PFSK-1 (cell line): Measurements from ENCODE around the gene SLC25A38.

ENCODE experiments used
- FOXP2 ChIP-seq: optimal IDR thresholded peaks from 2 replicates; pipeline ENCODE3; 2011; ENCODE audit warnings: borderline replicate concordance, control low read depth, inconsistent platforms; ENCODE audit not compliant: insufficient read depth; ENCODE audit errors: extremely low read length, extremely low read depth
- POLR2AphosphoS5 ChIP-seq: IDR thresholded peaks from 2 replicates; pipeline ENCODE4 v1.6.1; 2012; ENCODE audit warnings: low read depth, mild to moderate bottlenecking, control low read depth, low read length, moderate library complexity
- REST ChIP-seq, 2 experiments: IDR thresholded peaks; 2 replicates each; pipeline versions ENCODE4 v1.6.1 to v1.8.0; 2011 to 2012; ENCODE audit warnings: low read depth in 2 of 2, low read length in 2 of 2, control low read depth in 1 of 2, inconsistent platforms in 1 of 2, mild to moderate bottlenecking in 1 of 2, moderate library complexity in 1 of 2; ENCODE audit not compliant: insufficient read depth in 1 of 2
- SIN3A ChIP-seq: IDR thresholded peaks from 2 replicates; pipeline ENCODE4 v1.6.1; 2012; ENCODE audit warnings: mild to moderate bottlenecking, low read length, moderate library complexity, borderline replicate concordance; ENCODE audit not compliant: insufficient read depth
- TAF1 ChIP-seq: IDR thresholded peaks from 2 replicates; pipeline ENCODE4 v1.6.1; 2012; ENCODE audit warnings: low read length, control low read depth, borderline replicate concordance; ENCODE audit not compliant: insufficient read depth

SLC25A38 gene

GRCh38 chr3:39423436-39423970, 40.3 kb downstream of the SLC25A38 start:
- no peak for TF ChIP-seq POLR2AphosphoS5
- no peak for TF ChIP-seq TAF1
- no peak for TF ChIP-seq REST (IDR thresholded peaks at IDR 0.05; ENCODE audit: insufficient read depth in 1 of 2, low read depth in 2 of 2, low read length in 2 of 2)
- TF ChIP-seq FOXP2, result no peak
- no peak for TF ChIP-seq SIN3A

- TF ChIP-seq REST (IDR thresholded peaks at IDR 0.05; ENCODE audit: insufficient read depth in 1 of 2, low read depth in 2 of 2, low read length in 2 of 2) (no peak), TAF1 (no peak)
Observed at GRCh38 chr3:39426312-39426711, 43.1 kb downstream of the SLC25A38 start.

- TF ChIP-seq SIN3A, result no peak
- no peak for TF ChIP-seq REST (IDR thresholded peaks at IDR 0.05; ENCODE audit: insufficient read depth in 1 of 2, low read depth in 2 of 2, low read length in 2 of 2)
- TF ChIP-seq POLR2AphosphoS5, result no peak
- no peak for TF ChIP-seq FOXP2
- no peak for TF ChIP-seq TAF1
Observed at GRCh38 chr3:39427506-39427905, 44.3 kb downstream of the SLC25A38 start.

GRCh38 chr3:39428745-39429201, 45.6 kb downstream of the SLC25A38 start:
- TF ChIP-seq FOXP2 (no peak), TAF1 (no peak), REST (IDR thresholded peaks at IDR 0.05; ENCODE audit: insufficient read depth in 1 of 2, low read depth in 2 of 2, low read length in 2 of 2) (no peak), SIN3A (no peak), POLR2AphosphoS5 (no peak)

- TF ChIP-seq POLR2AphosphoS5, result no peak
- TF ChIP-seq FOXP2, result no peak
- TF ChIP-seq REST (IDR thresholded peaks at IDR 0.05; ENCODE audit: insufficient read depth in 1 of 2, low read depth in 2 of 2, low read length in 2 of 2), result no peak
- no peak for TF ChIP-seq TAF1
- no peak for TF ChIP-seq SIN3A
Observed at GRCh38 chr3:39429466-39429865, 46.3 kb downstream of the SLC25A38 start.
